Activated CD8-positive, alpha-beta memory T cell treated with anti-CD3 and anti-CD28 coated beads for 4 hours (primary cell): ENCODE data around the gene DHX58.
"Not testable (repeated sequence)": the region's sequence is repeated elsewhere in the genome, so short reads cannot be mapped to it uniquely, and the experiment has no call there.

Experiments
- DNase-seq, 2 donors: peaks; one replicate each; pipeline ENCODE4 v3.0.0-alpha.2; 2020; ENCODE audit warnings: low read depth in 2 of 2

DHX58 gene

DNA sequence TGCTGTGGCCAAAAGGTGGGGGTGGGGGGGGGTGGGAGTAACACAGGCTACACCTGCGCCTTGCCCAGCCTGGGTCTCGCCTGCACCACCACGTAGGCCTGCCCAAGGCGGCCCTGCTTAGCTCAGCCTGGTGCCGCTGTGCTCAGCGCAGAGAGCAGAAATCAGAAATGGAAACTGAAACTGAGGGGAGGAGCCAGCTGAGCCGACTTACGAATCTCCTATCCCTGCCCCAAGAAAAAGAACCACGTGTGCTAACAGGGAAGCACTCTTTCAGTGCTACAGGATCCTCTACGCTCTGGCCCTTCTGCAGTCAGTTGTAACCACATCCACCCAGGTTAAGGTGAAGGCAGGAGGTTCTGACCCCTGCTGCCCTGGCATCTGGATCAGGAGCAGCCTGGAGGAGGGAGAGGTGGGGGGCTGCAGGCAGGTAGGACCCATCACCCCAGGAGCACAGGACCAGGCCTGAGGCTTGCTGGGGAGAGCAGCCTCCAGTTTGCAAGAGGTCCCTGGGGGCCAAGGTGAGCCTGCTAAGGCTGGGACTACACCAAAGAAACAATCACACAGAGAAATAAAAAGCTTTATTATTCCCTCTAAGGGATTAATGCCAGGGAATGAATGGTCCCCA is at the start of gene DHX58:
DHX58 (minus strand) TSS at position 163 of the 625 bp plus-strand sequence. CDS start 822 bp downstream, outside the sequence.
- DNase-seq: peak; percentile 53 to 70

DNA sequence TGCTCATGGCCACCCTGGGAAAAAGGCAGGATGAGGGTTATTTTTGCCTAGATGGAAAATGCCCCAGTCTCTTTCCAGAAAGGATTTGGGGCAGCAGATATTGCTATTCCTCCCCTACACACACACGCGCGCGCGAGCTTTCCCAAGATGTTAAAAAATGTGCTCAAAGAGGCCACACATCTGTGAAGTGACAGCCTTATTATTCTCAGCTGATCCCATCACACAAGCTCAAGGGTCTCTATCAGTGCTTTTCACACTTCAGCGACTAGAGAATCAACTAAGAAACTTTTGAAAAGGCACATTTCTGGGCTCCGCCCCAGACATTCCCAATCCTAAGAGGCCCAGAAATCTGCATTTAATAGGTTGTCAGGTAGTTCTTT is 48.0 kb upstream of the DHX58 start:
- DNase-seq: no peak

DNA sequence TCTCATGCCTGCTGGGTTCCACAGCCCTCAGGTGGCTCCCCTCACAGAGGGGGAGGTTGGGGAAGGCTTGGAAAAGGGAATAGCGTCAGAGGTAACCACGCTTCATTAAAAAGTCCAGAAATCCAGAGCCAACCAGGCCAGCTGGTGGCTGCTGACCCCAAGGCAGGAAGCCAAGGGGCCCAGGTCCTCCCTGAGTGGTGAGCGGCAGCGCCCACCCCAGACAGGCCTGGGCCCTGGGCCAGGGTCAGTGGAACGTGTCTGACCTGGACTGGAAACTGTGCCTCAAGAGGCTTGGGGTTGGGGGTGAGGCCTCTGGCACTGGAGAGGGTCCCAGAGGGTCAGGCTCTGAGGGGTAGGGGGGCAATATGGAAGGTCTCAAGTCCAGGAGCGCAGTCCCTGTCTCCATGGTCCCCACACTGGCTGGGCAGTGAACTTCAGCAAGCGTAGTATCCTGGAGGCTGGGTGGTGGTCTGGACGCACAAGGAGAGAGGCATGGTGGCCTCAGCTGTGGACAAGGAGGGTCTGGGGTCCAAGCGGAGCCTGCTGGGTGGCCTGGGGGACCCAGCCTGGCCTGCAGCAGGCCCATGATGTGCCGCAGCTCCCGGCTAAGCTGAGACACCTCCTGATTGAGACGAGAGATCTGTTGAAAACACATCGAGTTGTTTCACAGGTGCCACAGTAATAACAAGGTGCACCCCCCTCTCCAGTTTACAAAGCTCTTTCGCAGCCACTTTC is 47.4 kb upstream of the DHX58 start:
- no peak for DNase-seq

DNA sequence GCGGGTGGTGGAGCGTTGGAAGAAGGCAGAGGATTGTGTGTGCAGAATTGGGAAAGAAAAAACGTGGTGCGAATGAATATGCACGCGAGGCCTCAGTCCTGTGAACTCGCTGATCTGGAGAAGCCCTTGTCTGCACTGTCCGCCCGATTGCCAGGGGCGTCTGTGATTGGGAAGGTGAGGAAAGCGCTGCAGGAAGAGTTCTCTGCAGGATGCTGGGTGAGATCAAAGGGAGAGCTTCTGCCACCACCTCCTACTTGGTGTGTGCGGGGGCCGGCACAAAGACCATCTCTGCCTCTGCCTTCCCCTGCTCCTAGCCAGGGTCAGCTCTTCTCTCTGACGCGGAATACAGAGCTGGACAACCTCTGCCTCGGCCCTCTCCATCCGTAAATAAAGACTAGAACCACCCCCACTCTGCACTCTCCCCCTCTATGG is 43.1 kb upstream of the DHX58 start:
- no peak for DNase-seq

DNA sequence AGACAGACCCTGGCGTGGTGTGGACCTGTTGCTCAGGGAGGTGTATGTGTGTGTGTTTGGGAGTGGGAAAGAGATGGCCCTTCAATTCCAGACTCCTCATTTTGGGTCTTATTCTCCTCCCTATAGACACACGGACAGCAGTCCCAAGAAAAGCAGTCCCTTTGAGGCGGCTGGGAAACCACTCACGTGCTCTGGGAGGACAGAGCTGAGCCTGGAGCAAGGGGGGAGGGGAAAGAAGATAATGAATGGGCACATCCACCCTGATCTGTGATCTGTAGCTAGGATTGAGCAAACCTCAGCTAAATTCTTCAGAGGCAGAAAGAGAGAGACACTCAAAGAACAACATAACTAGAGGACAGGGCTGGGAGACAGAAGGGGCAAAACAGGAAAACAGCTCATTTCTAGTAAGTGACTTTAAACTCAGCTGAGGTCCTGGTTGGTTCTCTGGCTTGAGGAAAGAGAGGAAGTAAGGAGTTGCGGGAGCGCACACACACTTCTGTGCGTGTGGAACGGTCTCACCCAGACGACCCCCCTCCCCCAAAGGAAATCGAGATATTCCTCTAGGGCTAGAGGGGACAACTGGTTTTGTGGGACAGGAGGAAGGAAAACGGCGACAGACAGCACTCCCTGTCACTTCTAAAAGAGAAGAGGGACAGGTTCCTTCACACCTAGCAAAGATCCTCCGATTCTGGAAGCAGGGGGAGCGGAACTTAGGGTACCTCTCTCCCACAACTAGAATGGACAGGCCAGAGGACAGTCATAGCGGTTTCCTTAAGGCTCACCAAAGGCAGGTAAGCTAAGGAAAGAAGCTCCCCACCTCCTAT is 41.6 kb upstream of the DHX58 start:
- DNase-seq: no peak

DNA sequence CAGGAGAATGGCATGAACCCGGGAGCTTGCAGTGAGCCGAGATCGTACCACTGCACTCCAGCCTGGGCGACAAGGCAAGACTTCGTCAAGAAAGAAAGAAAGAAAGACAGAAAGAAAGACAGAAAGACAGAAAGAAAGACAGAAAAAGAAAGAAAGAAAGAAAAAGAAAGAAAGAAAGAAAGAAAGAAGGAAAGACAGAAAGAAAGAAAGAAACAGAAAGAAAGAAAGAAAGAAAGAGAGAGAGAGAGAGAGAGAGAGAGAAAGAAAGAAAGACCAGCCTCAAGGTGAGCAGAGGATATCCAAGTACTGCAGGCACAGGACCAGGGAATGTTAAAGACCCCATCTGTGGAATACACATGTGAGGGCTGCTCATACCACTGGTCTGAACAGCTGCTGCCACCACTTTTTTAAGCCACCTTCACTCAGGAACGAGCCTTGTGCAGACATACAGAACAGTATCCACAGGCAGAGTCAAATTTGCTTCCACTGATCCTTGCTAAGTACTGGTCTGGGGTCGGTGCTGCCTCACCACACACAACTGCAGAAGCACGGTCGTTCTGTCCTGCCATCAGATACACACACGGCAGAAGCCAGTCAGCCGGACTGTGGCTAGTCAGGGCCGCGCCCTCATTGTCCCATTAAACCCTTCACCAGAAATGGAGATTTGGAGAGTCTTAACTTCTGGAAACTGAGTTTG is 34.5 kb upstream of the DHX58 start:
- no peak for DNase-seq

DNA sequence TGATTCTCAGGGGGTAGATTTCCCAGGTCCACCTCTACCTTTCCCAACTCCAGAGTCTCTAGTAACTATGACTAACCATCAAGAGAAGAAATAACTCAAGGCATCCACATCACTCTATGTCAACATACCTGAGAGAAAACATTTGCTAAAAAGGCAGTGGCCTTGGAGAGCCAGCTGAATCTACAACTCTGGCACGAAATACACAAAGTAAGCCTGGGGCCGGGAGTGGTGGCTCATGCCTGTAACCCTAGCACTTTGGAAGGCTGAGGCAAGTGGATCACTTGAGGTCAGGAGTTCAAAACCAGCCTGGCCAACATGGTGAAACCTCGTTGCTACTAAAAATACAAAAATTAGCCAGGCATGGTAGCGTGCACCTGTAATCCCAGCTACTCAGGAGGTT is 30.6 kb upstream of the DHX58 start:
- not testable (repeated sequence) for DNase-seq

DNA sequence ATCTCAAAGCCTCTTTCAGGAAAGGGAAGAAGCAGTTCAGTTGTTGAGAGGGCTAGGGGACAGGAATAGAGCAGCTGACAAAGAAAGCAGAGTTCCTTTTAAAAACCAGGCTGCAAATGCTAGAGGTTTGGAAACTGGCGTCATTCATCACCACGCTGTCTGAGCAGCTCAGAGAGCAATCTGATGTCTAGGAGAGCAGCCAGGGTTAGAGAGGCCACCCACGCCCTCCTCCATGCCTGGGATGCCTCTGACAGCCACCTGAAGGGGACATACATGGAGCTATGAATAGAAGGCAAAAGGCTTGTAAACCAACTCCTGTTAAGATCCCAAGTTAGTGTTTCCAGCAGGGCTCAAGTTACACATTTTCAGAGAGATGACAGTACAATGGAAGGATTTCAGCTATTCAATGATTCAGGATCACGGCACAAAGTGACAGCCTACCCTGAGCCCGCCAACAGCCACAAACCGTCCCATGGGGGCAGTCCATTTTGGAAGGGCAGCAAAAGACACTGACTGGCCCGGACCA is 29.9 kb upstream of the DHX58 start:
- no peak for DNase-seq

DNA sequence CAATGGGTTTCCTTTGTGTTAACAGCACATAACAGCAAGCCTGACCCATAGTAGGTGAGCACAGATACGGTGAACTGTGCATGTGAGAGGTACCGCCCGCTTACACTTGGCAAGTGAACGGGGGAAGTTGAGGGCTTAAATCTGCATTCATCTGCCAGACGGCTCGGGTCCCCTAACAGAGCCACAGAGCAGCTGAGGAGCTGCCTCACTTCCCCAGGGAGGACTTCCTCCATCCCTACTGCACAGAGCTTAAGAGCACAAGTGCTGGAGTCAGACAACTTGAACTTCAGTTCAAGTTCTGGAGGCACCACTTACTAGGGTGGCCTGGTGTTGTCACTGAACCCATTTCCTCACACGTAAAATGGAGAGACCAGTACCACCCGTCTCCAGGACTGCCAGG is 28.9 kb upstream of the DHX58 start:
- DNase-seq: no peak

DNA sequence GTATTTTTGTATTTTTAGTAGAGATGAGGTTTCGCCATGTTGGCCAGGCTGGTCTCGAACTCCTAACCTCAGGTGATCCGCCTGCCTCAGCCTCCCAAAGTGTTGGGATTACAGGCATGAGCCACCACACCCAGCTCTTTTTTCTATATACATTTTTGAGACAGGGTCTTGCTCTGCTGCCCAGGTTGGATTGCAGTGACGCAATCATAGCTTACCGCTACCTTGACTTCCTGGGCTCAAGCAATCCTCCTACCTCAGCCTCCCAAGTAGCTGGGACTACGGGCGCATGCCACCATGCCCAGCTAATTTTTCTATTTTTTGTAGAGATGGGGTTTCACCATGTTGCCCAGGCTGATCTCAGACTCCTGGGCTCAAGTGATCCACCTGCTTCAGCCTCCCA is 28.2 kb upstream of the DHX58 start:
- DNase-seq: not testable (repeated sequence)

DNA sequence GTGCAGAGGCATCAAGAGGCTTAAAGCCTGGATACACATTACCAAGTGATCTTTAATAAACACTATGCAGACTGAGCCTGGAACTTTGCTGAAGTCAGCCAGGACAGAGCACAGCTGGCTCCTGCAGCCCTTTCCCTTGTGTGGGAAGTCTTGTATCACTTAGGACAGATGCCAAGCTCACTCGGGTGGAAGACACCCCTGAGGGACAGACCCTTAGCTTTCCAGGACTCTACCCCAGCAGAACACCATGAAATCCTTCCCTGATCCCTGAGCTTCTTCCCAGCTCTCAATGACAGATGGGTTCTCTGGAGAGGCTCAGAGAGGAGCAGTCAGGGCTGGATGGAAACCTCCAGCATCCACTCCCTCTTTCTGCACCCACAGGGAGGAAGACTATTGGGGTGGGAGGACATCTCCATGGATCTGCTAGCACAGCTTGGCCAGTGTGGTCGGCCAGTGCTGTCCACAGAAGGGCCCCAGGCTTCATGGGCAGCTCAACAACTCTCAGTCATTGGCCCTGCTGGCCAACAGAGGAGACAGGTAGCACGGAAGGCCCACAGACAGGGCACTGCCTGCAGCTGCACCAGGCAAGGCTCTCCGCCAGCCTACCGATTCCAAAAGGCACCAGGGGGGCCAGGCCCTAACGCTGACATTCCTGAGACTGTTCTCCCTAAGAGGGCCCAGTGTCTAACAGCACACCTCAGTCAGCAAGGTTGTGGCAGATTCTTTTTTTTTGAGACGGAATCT is 26.4 kb upstream of the DHX58 start:
- DNase-seq: no peak

DNA sequence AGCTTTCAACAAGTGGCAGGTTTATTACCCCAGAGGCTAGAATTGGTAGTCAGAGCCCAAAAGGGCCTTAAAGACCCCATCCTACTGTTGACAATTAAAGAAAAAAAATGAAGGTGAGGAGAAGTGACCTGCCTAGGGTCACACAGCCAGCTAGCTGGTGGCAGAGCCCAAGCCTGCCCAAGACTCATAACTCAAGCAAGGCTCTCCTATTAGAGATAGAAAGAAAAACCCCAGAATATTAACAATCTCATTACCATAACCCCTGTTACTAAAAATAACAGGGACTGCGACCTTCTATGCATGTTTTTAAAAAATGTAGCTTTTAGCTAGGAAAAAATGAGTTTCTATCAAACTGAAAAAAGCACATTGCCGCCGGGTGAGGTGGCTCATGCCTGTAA is 24.1 kb upstream of the DHX58 start:
- no peak for DNase-seq

DNA sequence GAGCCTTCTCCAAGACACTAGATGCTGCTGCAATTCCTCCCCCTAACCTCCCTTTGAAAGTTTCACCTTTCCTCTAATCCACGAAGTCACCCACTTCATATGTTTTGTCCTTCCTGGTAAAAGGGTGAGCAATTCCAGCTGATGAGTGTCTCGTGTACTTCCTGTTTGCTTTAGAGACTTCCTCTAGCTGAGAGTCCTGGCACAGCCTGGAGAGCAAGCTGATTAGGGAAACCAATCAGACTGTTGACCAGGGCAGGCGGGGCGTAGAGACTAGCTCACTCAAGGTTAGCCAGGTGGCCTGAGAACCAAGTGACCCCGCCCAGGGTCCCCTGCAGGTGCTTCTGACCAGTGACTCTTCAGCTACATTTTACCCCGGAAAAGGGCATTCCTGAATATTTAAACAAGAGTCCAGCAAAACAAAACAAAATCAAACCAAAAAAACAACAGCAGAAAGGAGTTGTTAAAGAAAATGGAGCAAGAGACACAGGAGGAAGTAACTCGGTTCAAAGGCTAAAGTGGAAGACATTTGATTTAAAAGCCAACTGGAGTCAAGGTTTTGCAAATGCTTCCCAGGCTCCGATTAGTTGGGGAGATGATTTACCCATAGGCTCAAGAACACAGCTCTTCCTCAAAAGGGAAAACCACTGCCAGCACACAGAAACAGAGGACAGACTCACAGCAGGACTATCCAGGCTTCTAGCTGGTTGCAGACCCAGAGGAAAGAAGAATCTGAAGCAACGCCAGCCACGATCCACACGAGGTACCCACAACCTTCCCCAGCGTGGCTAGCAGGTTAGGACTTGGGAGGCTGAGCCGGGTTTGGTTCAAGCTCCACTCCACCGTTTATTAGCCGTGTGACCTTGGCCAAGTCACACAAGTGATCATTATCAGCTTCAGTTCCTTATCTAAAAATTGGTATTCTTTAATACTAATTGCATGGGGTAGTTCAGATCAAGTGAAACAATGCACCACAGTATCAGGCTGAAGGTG is 23.4 kb upstream of the DHX58 start:
- DNase-seq: no peak

DNA sequence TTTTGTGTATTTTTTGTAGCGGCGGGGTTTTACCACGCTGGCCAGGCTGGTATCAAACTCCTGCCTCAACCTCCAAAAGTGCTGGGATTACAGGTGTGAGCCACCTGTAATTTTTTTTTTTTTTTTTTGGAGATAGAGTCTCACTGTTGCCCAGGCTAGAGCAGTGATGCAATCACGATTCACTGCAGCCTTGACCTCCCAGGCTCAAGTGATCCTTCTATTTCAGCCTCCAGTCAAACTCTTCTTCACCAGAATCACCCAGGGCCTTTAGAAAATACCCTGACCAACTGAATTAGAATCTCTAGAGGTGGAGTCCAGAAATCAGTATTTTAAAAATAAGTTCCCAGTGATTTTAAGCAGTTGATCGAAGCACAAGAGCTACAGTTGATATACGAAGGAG is 22.6 kb upstream of the DHX58 start:
- no peak for DNase-seq

DNA sequence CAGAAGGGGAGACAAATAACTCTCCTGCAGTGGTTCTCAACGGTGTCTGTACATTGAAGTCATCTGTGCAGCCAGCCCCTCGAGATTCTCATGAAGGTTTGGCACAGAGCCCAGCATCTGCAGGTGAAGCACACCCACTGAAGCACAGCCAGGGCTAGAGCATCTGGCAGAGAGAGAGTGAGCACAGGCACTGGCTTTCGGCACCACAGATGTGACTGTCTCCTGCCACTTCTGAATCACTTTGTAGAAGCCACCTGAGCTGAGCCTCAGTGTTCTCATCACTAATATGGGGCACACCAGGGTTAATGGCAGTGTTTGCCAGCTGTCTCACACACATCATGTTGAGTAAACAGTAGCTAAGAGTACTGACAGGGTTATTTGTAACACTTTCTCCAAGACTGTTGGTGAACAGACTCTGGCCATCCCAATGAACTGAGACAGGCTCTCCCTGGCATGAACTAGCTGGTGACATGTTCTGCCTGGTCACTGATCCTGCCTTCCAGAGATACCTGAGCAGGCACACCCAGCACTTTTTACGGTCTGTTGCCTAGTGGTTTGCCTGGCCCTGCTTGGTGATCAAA is 21.0 kb upstream of the DHX58 start:
- no peak for DNase-seq

DNA sequence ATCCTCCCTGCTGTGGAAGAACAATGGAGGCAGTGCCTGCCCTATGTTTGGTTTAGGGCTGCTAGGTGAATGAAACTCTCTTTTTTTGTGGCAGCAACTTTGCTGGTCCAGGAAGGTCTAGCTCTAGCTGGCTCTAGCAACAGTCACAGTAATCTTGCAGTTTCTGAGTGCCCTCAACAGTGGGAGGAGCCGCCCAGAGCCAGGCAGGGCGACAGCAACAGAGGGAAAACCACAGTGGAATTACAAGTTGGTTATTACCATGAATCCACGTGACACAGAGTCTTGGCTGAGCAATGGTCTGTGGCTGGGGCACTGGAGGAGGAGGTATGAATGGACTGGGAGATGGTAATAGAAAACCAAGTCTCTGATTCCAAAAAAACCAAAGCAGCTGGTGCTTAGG is 20.4 kb upstream of the DHX58 start:
- no peak for DNase-seq

DNA sequence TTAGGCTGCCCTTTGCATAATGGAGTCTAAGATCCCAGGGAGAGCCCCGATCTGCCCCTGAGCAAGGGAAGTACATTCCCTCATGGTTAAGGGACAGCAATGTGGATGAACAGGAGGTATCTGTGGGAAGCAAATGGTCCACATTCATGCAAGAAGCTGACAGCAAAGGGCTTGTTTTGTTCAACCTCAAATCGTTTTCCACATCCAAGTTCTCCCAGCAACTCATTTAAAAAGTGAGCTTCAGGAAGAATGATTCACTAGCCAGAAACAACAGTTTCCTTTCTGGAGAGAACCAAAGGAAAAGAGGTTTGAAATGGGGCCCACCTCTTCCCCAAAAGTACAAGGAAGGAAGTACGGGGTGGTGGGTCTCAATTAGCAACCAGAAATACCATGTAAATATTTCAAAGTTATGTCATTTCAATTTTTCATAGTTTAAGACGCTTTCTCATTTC is 19.5 kb upstream of the DHX58 start:
- no peak for DNase-seq

DNA sequence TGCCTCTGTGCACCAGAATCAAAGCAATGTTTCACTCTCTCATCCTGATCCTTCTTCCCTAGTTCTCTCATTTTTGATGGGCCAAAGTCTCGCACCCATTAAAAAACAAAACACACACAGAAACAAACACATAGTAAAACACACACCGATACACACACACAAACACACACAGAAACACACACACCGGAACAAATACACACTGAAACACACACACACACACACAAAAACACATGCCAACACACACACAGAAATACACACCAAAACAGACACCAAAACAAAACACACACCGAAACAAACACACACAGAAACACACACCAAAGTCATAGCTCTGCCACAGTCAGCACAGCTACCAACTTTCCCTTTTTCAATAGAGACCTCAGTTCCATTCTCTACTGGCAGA is 18.7 kb upstream of the DHX58 start:
- no peak for DNase-seq

DNA sequence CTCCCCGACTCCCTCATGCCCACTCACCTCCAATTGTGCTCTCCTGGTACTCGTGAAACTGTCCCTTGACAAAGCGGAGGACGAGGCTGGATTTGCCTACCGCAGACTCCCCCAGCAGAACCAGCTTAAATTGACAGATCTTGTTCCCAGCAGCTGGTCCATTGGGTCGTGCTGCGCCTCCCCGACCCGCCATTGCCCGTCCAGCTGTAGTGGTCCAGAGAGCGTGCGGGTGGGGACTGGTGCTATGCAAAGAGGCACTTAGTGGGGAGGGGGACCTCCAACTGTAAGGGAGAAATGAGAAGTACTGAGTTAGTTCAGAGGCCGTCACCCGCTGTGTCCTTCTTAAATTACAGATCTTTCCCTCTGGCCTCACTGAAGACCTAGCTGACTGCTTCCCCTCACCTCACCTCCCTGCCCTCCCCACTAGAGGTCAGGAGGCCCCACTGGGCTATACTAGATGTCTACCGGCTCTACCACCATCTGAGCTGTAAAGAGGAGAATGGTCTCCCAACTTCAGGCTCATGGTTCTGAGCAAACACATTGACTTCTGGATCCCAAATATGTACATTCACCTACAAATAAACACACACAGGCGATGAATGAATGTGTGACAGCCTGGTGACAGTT is 17.9 kb upstream of the DHX58 start:
- DNase-seq: no peak
